ENCODE results near the gene KLHDC7B.
A peak's percentile ranks its signal among the peaks of the same experiment; 100 is the strongest.
"Not testable (repeated sequence)": the region's sequence is repeated elsewhere in the genome, so short reads cannot be mapped to it uniquely, and the experiment has no call there.

Gene KLHDC7B

DNA sequence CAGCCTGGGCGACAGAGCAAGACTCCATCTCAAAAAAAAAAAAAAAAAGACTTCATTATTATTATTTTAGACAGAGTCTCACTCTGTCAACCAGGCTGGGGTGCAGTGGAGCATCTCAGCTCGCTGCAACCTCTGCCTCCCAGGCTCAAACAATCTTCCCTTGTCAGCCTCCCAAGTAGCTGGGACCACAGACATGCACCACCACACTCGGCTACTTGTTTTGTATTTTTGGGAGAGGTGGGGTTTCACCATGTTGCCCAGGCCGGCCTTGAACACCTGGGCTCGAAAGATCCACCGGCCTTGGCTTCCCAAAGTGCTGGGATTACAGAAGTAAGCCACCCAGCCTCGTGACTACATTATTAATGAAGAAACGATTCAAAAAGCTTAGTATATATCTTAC, 10.6 kb upstream of the KLHDC7B start:
- TF ChIP-seq, protein P1, sequence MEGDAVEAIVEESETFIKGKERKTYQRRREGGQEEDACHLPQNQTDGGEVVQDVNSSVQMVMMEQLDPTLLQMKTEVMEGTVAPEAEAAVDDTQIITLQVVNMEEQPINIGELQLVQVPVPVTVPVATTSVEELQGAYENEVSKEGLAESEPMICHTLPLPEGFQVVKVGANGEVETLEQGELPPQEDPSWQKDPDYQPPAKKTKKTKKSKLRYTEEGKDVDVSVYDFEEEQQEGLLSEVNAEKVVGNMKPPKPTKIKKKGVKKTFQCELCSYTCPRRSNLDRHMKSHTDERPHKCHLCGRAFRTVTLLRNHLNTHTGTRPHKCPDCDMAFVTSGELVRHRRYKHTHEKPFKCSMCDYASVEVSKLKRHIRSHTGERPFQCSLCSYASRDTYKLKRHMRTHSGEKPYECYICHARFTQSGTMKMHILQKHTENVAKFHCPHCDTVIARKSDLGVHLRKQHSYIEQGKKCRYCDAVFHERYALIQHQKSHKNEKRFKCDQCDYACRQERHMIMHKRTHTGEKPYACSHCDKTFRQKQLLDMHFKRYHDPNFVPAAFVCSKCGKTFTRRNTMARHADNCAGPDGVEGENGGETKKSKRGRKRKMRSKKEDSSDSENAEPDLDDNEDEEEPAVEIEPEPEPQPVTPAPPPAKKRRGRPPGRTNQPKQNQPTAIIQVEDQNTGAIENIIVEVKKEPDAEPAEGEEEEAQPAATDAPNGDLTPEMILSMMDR (IDR thresholded peaks at IDR 0.05; ENCODE audit: low read depth, low read length, missing control alignments): no peak
- DNase-seq (ENCODE audit: extremely low read depth, low read depth): no peak
- no peak overlapping the region for H3K4me3 ChIP-seq (replicated peaks; ENCODE audit: low read depth, low read length)

DNA sequence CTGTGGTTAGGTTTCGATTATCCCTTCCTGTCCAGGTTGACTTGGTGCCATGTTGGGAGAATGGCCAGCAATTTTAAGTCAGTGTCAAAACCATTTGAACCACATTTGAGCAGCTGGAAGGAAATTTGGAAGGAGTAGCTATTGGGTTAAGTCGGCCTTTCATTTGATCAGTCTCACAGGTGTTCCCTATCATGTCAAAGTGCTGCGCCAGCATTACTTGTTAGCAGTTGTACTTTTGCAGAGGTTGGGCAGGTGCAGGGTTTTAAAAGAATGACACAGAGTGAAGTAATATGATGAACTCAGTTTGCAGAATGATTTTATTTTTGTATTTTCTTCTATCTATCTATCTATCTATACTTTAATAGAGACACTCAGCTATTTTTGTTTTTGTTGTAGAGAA, 9.5 kb upstream of the KLHDC7B start:
- DNase-seq (ENCODE audit: extremely low read depth, low read depth): no peak
- no peak overlapping the region for H3K4me3 ChIP-seq (replicated peaks; ENCODE audit: low read depth, low read length)
- TF ChIP-seq, protein P1 (IDR thresholded peaks at IDR 0.05; ENCODE audit: low read depth, low read length, missing control alignments): no peak

DNA sequence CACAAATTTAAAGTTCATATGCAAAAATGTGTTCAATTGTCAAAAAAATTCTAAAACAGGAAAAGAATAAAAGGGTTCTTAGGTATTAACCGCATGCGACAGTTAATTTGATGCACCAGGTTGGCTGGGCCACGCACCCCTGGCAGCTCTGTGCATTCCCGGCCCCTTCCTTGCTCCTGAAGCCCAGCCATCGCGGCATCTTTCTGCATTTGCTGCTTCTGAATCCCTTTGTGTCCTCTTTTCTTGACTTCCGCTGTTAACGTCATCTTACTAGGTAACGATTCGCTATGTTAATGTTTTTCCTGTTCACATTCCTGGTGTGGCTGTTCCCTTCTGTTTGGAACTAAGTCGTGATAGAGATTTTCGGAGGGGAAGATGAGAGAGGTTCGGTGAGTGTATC, 7.9 kb upstream of the KLHDC7B start:
- DNase-seq (ENCODE audit: extremely low read depth, low read depth): no peak
- H3K4me3 ChIP-seq (replicated peaks; ENCODE audit: low read depth, low read length): no peak overlapping the region
- TF ChIP-seq, protein P1 (IDR thresholded peaks at IDR 0.05; ENCODE audit: low read depth, low read length, missing control alignments): no peak

DNA sequence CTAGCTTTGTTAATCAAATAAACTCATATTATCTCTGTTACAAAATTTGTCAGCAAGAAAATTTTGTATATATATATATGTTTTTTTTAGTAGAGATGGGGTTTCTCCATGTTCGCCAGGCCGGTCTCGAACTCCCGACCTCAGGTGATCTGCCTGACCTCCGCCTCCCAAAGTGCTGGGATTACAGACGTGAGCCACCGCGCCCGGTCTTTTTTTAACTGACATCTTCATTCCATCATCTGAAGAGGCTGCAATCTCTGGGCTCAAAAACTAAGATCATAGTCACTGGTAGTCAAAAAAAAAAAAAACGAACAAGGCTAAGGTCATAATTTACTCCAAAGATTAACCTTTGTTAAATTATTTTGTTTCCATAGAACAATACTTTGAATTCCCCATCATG, 5.3 kb upstream of the KLHDC7B start:
- H3K4me3 ChIP-seq (replicated peaks; ENCODE audit: low read depth, low read length): no peak overlapping the region
- TF ChIP-seq, protein P1 (IDR thresholded peaks at IDR 0.05; ENCODE audit: low read depth, low read length, missing control alignments): no peak
- no peak for DNase-seq (ENCODE audit: extremely low read depth, low read depth)

DNA sequence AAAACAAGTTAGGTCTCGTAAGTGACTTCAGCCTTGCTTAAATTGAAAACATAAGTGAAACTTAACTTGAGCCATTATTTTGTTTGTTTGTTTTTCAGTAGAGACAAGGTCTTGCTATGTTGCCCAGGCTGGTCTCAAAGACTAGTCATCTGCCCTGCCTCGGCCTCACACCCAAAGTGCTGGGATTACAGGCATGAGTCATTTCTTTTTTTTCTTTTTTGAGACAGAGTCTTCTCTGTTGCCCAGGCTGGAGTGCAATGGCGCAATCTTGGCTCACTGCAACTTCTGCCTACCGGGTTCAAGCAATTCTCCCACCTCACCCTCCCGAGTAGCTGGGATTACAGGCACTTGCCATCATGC, 4.1 kb upstream of the KLHDC7B start:
- not testable (repeated sequence) for H3K4me3 ChIP-seq (replicated peaks; ENCODE audit: low read depth, low read length)
- peak; percentile 65 for DNase-seq (ENCODE audit: extremely low read depth, low read depth)

DNA sequence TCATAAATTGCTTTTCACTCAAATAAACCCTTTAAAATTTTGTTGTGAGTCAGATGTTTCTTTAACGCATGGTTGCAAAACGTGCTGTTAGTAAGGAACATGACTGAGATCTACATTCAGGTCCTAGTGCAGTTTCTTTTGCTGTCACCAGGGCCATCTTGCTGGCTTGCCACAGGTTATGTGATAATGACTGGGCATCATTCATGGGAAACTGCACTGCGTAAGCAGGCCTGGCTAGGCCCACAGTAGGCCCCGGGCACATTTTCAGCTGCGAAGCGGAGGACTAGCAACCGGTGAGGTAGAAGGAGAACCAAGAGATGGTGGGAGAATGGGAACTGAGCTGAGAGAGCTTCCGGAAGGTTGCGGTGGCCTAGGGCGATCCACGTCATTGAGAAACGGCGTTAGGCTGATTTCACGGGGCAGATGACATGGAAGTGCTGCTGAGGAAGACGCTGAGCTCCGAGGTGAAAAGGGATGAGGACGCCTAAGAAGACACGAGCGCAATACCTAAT, 3.2 kb upstream of the KLHDC7B start:
- TF ChIP-seq, protein P1 (IDR thresholded peaks at IDR 0.05; ENCODE audit: low read depth, low read length, missing control alignments): no peak
- no peak for DNase-seq (ENCODE audit: extremely low read depth, low read depth)
- no peak overlapping the region for H3K4me3 ChIP-seq (replicated peaks; ENCODE audit: low read depth, low read length)

GRCh38 chr22:50544078-50544745, 1.5 kb upstream of the KLHDC7B start:
- TF ChIP-seq, protein P1 (IDR thresholded peaks at IDR 0.05; ENCODE audit: low read depth, low read length, missing control alignments): peak; percentile 60
- 0 out of 2 replicates have a peak overlapping the region, but pooled peaks have one; percentile 9 for H3K4me3 ChIP-seq (replicated peaks; ENCODE audit: low read depth, low read length)
- no peak for DNase-seq (ENCODE audit: extremely low read depth, low read depth)
